SIG-M5 (cell line): ENCODE data around the gene OR2L13.
"Not testable (repeated sequence)": the region's sequence is repeated elsewhere in the genome, so short reads cannot be mapped to it uniquely, and the experiment has no call there.

ENCODE experiments used
- DNase-seq: peaks from one replicate; lab custom pipeline; 2025; lab: John Stamatoyannopoulos, UW

The OR2L13 gene

GRCh38 chr1:248094884-248095283, at the start of gene OR2L13:
Gene OR2L13 (plus strand): TSS chr1:248095184. CDS start chr1:248099376, 4,192 bp downstream.
- no peak for DNase-seq

DNA sequence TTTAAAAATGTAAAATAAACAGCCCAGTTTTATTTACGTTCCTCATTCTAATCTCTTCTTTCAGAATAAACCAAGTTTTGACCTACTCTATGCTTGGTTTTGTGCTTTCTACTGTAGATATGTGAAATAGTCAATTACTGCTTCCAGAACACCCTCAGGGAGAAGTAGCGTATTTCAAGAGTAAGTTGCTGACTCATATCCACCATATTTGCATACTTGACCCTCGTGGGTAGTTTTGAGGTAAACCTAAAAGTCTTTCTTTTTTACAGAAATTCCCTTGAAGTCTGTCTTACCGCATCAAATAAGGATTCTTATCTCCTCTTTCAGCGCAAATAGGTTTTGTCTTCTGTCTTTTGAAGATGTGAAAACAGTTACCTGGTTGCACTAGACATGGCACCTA, 49.8 kb upstream of the OR2L13 start:
- no peak for DNase-seq

- no peak for DNase-seq
Observed at GRCh38 chr1:248046536-248046935, 48.4 kb upstream of the OR2L13 start, which contains the start of gene OR2L3. Gene OR2L3 (plus strand): TSS chr1:248046836. CDS start chr1:248060682, 13,846 bp downstream.

DNA sequence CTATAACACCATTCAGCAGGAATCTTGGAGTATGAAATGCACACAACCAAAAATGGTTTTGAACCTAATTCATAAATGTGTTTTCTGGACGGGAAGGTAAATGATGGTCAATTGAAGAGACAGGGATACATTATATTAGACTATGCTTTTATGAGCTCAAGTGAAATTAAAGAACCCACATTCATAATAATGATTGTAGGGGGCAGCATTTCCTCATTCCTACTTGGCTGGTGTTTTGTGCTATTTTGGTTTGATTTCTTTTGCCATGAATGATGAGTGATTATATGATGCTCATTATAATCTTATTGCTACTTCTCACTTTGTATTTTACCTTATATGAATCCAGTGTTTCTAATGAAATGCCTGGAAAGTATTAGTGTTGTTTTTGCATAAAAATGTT, 48.0 kb upstream of the OR2L13 start:
- DNase-seq = no peak

DNA sequence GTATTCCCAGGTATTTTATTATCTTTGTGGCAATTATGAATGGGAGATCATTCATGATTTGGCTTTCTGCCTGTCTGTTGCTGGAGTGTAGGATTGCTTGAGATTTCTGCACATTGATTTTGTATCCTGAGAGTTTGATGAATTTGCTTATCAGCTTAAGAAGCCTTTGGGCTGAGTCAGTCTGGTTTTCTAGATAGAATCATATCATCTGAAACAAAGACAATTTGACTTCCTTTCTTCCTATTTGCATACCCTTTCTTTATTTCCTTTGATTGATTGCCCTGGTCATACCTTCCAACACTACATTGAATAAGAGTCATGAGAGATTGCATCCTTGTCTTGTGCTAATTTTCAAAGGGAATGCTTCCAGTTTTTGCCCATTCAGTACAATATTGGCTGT, 40.3 kb upstream of the OR2L13 start:
- no peak for DNase-seq

- DNase-seq = no peak
Observed at GRCh38 chr1:248055261-248055660, 39.7 kb upstream of the OR2L13 start.

DNA sequence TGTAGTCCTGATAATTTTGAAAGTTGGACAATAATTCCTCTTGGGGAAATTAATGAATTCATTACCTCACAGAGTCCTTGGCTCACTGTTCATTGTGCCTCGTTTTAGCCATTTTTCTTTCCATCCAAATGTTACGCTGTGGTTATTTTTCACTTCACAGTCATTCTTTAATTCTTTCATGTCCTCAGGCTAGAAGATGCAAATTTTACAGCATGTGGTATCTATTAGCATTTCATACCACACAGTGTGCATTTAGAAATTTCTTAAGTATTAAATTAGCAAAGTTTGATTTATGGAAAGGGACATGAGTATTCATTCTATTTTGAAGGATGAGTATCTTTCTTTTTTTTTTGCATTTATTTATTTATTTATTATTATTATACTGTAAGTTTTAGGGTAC, 29.9 kb upstream of the OR2L13 start:
- DNase-seq = no peak

DNA sequence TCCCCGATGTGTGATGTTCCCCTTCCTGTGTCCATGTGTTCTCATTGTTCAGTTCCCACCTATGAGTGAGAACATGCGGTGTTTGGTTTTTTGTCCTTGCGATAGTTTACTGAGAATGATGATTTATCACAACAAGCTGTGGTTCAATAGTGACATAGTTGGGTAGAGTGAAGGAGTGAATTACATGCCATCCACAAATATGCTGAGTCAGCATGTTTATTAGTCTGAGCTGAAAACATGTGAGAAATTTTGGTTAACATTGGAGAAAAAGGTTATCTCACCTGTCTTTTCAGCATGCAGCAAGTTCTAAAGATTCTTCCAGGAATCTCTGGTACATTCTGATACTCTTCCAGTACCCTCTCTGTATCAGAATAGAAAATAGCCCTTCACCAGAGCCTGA, 29.4 kb upstream of the OR2L13 start:
- DNase-seq = no peak

- not testable (repeated sequence) for DNase-seq
Observed at GRCh38 chr1:248083864-248084263, 11.1 kb upstream of the OR2L13 start.

DNA sequence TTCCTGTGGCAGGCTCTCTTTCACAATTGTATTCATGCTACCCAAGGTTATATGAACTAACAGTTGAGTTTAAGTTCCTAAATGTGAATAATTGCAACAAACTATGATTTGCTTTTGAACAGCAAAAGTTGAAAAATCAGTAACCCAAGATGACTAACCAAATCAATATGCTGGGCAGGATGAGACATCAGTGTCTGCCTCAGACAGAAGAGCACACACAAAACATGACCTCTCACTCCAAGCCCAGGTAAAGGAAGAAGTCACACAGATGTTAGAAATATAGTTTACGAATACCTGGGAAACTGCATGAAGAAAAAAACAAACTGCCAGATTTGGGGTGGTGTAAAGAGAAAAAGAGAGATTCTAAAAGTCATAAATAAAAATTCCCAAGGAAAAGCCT, 3.5 kb downstream of the OR2L13 start:
- no peak for DNase-seq

- DNase-seq = no peak
Observed at GRCh38 chr1:248102847-248103246, 7.9 kb downstream of the OR2L13 start.

- no peak for DNase-seq
Observed at GRCh38 chr1:248111157-248111556, 16.2 kb downstream of the OR2L13 start.

DNA sequence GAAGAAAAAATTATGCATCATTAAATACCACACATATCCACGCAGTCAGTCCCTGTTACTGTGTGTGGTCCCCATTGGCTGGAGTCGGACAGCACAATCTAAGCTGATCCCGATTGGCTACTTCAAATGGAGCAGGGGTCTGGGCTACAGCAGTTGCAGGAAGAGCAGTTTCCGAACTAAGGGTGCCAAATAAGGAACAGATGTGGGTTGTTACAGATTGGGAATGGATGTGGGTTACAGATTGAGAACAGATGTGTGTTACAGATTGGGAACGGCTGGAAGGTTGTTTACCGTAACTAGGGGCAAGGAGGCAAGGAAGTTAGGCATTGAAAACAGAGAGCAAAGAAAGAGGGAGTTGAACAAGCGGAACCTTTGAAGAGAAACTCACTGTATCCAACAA, 19.9 kb downstream of the OR2L13 start:
- DNase-seq = no peak

GRCh38 chr1:248127653-248128052, 32.7 kb downstream of the OR2L13 start:
- no peak for DNase-seq

DNA sequence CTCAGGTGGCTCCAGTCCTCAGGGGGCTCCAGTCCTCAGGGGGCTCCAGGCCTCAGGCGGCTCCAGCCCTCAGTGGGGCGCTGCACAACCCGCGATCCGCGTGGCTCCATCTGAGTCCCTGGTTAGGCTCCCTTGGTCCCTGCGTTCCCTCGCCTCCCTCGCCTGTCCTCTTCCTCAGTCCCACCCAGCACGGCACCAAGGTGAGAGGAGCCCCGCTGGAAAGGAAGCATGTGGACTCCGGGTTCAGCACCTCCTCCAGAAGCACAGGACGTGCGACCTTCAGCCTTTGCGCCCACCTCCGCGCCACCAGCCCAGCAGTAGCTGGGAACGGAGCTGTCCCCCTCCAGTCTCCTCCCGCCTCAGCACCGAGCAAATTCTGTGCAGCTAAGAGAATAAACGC, 41.8 kb downstream of the OR2L13 start:
- no peak for DNase-seq

- DNase-seq = no peak
Observed at GRCh38 chr1:248140846-248141245, 45.9 kb downstream of the OR2L13 start.

GRCh38 chr1:248143311-248143710, 48.3 kb downstream of the OR2L13 start:
- no peak for DNase-seq

DNA sequence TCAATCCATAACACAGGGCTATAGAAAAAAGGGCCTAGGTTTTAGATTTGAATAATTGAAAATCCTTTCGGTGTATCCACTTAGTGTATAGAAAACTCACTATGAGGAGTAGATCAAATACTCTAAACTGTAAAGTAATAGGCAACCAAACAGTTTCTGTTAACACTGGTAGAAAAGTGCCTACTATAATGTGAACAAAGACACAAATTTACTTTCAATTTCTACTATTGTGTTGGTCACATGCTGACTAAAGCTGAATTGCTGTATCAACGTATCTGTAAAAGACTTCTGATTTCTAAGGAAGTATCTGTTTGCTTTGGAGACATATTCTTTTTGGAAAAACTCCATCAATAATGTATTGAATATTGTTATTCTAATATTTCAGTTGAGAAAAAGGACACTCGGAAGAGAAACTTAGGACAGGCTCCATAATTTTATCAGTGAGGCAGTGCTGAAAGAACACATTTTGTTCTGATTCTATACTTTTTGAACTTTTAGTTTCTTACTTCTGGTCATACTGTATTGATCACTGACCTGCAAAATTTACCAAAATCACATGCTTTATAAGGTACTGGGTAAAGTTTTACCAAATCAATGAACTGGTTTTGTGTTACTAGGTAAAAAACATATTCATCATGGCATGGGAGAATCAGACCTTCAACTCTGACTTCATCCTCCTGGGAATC, 49.7 kb downstream of the OR2L13 start, which contains the start of gene OR2M5:
TSS of gene OR2M5 (plus strand) at position 636 of the 686 bp plus-strand sequence. CDS start at position 636, 0 bp downstream.
- DNase-seq = no peak
